ENCODE results near the gene OPA1. TPM values are rescaled to one million over a fixed set of nuclear protein-coding genes. Genes with fewer than 3 reads are reported as not detected.

OPA1 gene
- total and polyA plus RNA-seq, 2 of the 13 experiments (the other 11 are each of a cell fraction or from before 2014, with no cell fraction given), result 26.7 to 78.5 TPM

DNA sequence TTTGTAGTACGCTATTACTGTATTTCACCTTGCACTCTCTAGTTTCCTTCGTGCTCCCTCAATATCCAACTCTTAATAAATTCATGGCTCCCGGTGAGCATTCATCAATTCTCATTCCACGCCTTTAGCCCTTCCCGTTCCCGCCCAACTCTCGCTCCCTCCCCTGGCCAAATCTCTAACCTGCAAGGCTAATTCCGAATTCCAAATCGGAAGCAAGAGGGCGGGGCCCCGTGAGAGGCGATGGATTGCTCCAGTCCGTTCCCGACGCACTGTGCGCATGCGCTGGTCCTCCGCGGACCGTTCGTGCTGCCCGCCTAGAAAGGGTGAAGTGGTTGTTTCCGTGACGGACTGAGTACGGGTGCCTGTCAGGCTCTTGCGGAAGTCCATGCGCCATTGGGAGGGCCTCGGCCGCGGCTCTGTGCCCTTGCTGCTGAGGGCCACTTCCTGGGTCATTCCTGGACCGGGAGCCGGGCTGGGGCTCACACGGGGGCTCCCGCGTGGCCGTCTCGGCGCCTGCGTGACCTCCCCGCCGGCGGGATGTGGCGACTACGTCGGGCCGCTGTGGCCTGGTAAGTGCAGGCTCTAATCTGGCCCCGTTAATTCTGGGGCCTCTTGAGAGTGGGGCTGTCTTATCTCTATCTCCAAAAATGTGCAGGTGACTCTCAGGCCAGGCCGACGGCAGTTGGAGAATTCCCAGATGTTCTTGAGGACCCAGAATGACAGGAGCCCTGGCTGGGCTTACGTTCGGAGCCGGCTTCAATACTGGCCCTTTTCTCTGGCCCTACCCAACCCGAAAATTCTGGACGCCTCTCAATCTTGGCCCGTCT is at the start of gene OPA1 (continued):
- TF ChIP-seq ZNF256 (CRISPR knock-in tag; conservative IDR thresholded peaks at IDR 0.05), result 0 out of 2 replicates have a peak, but pooled peaks have one; percentile 47
- TF ChIP-seq KDM5B (CRISPR knock-in tag; IDR thresholded peaks at IDR 0.05; ENCODE audit: borderline replicate concordance), result peak; percentile 95; the same call in 1 of the 2 replicates
- TF ChIP-seq PCBP1 (IDR thresholded peaks at IDR 0.05; ENCODE audit: borderline replicate concordance, low read depth, low read length), result 0 out of 2 replicates have a peak, but pooled peaks have one; percentile 79
- peak; percentile 67; the same call in 1 of the 2 replicates for TF ChIP-seq GZF1 (CRISPR knock-in tag; IDR thresholded peaks at IDR 0.05)
- peak; percentile 93 for TF ChIP-seq CCDC6 (CRISPR knock-in tag; IDR thresholded peaks at IDR 0.05)
- TF ChIP-seq, protein P1, sequence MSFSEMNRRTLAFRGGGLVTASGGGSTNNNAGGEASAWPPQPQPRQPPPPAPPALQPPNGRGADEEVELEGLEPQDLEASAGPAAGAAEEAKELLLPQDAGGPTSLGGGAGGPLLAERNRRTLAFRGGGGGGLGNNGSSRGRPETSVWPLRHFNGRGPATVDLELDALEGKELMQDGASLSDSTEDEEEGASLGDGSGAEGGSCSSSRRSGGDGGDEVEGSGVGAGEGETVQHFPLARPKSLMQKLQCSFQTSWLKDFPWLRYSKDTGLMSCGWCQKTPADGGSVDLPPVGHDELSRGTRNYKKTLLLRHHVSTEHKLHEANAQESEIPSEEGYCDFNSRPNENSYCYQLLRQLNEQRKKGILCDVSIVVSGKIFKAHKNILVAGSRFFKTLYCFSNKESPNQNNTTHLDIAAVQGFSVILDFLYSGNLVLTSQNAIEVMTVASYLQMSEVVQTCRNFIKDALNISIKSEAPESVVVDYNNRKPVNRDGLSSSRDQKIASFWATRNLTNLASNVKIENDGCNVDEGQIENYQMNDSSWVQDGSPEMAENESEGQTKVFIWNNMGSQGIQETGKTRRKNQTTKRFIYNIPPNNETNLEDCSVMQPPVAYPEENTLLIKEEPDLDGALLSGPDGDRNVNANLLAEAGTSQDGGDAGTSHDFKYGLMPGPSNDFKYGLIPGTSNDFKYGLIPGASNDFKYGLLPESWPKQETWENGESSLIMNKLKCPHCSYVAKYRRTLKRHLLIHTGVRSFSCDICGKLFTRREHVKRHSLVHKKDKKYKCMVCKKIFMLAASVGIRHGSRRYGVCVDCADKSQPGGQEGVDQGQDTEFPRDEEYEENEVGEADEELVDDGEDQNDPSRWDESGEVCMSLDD (CRISPR knock-in tag; IDR thresholded peaks at IDR 0.05; ENCODE audit: borderline replicate concordance), result peak; percentile 37; the same call in 1 of the 2 replicates
- peak; percentile 97 for TF ChIP-seq THAP11 (CRISPR knock-in tag; IDR thresholded peaks at IDR 0.05)
- TF ChIP-seq BCL6 (CRISPR knock-in tag; IDR thresholded peaks at IDR 0.05), result peak; percentile 81
- TF ChIP-seq IKZF4 (CRISPR knock-in tag; IDR thresholded peaks at IDR 0.05; ENCODE audit: borderline replicate concordance, low read depth, not compliant biosample characterization), result no peak
- peak; percentile 88 for TF ChIP-seq SRY (CRISPR knock-in tag; IDR thresholded peaks at IDR 0.05)
- TF ChIP-seq, protein P2, sequence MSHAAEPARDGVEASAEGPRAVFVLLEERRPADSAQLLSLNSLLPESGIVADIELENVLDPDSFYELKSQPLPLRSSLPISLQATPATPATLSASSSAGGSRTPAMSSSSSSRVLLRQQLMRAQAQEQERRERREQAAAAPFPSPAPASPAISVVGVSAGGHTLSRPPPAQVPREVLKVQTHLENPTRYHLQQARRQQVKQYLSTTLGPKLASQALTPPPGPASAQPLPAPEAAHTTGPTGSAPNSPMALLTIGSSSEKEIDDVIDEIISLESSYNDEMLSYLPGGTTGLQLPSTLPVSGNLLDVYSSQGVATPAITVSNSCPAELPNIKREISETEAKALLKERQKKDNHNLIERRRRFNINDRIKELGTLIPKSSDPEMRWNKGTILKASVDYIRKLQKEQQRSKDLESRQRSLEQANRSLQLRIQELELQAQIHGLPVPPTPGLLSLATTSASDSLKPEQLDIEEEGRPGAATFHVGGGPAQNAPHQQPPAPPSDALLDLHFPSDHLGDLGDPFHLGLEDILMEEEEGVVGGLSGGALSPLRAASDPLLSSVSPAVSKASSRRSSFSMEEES (CRISPR knock-in tag; IDR thresholded peaks at IDR 0.05), result peak; percentile 82; the same call in 1 of the 2 replicates
- peak; percentile 66 for TF ChIP-seq NFYC (CRISPR knock-in tag; IDR thresholded peaks at IDR 0.05)
- TF ChIP-seq ZNF225 (CRISPR knock-in tag; IDR thresholded peaks at IDR 0.05), result peak; percentile 55
- TF ChIP-seq ZNF136 (CRISPR knock-in tag; IDR thresholded peaks at IDR 0.05; ENCODE audit: low read depth), result no peak; the same call in 1 of the 2 replicates
- no peak for TF ChIP-seq NONO (IDR thresholded peaks at IDR 0.05)
- peak; percentile 99 for TF ChIP-seq NONO (CRISPR knock-in tag; conservative IDR thresholded peaks at IDR 0.05)
- no peak for TF ChIP-seq ZNF138 (CRISPR knock-in tag; IDR thresholded peaks at IDR 0.05; ENCODE audit: low read depth)
- TF ChIP-seq JUN (CRISPR knock-in tag; IDR thresholded peaks at IDR 0.05), result no peak; the same call in 1 of the 2 replicates
- no peak for TF ChIP-seq ZNF382 (CRISPR knock-in tag; IDR thresholded peaks at IDR 0.05; ENCODE audit: borderline replicate concordance)
- peak; percentile 96 for TF ChIP-seq PHF8 (CRISPR knock-in tag; IDR thresholded peaks at IDR 0.05)
- peak; percentile 99 for TF ChIP-seq ZNF788 (CRISPR knock-in tag; IDR thresholded peaks at IDR 0.05; ENCODE audit: borderline replicate concordance)
- TF ChIP-seq GTF2F1 (IDR thresholded peaks at IDR 0.05; ENCODE audit: low read length), result no peak
- peak; percentile 98 for TF ChIP-seq ZFY (CRISPR knock-in tag; IDR thresholded peaks at IDR 0.05)
- TF ChIP-seq ZNF331 (CRISPR knock-in tag; IDR thresholded peaks at IDR 0.05), result peak; percentile 95
- TF ChIP-seq ZNF260 (CRISPR knock-in tag; IDR thresholded peaks at IDR 0.05; ENCODE audit: borderline replicate concordance, low read depth), result no peak
- TF ChIP-seq NFKBIZ (CRISPR knock-in tag; IDR thresholded peaks at IDR 0.05), result peak; percentile 78
